Natural killer cell (primary cell): Measurements from ENCODE around the gene GRAMD4. TPM values are rescaled to one million over a fixed set of nuclear protein-coding genes. Genes with fewer than 3 reads are reported as not detected.

Experiments used
- ATAC-seq, 3 donors: fragments of 150-1000 bp in 2 of 3; fragments of 200-7000 bp in 1 of 3; cut with Tn5 transposase; 1 replicate in 1 of 3; 2 replicates in 2 of 3; pipeline ENCODE4 v1.10.0; 2021; ENCODE audit warnings: mild to moderate bottlenecking in 2 of 3, moderate library complexity in 2 of 3
- DNase-seq, 2 donors: peaks; one replicate each; pipeline versions ENCODE4 v3.0.0 to v3.0.0-alpha.2; 2013 to 2021; ENCODE audit warnings: mixed read lengths in 1 of 2
- H3K27ac ChIP-seq: one replicate; pipeline ENCODE4 v1.5.1; 2013; ENCODE audit warnings: mild to moderate bottlenecking, low read length
- H3K27me3 ChIP-seq: one replicate; pipeline ENCODE4 v1.6.1; 2013; ENCODE audit warnings: low read length; ENCODE audit not compliant: control insufficient read depth, insufficient read depth
- H3K36me3 ChIP-seq: one replicate; pipeline ENCODE4 v1.6.1; 2013; ENCODE audit warnings: low read length; ENCODE audit not compliant: control insufficient read depth, insufficient read depth
- H3K4me1 ChIP-seq: one replicate; pipeline ENCODE4 v1.6.1; 2013; ENCODE audit warnings: low read length; ENCODE audit not compliant: control insufficient read depth, insufficient read depth
- H3K4me3 ChIP-seq: one replicate; pipeline ENCODE4 v1.5.1; 2013; ENCODE audit warnings: low read length
- H3K9me3 ChIP-seq: one replicate; pipeline ENCODE4 v1.6.1; 2013; ENCODE audit warnings: low read length; ENCODE audit not compliant: control insufficient read depth, insufficient read depth
- H3K27ac Mint-ChIP-seq, 2 donors: one replicate each; pipeline ENCODE4 v1.8.0; 2022; ENCODE audit warnings: mild to moderate bottlenecking in 2 of 2, mixed read lengths in 2 of 2, moderate library complexity in 1 of 2
- H3K27me3 Mint-ChIP-seq, 2 donors: one replicate each; pipeline ENCODE4 v1.8.0; 2022; ENCODE audit warnings: low read depth in 2 of 2, mixed read lengths in 2 of 2
- H3K36me3 Mint-ChIP-seq: one replicate; pipeline ENCODE4 v1.8.0; 2022; ENCODE audit warnings: mixed read lengths
- H3K4me1 Mint-ChIP-seq, 2 donors: one replicate each; pipeline ENCODE4 v1.8.0; 2022; ENCODE audit warnings: mixed read lengths in 2 of 2
- H3K4me3 Mint-ChIP-seq: one replicate; pipeline ENCODE4 v1.8.0; 2022; ENCODE audit warnings: mild to moderate bottlenecking, moderate library complexity, mixed read lengths
- H3K9me3 Mint-ChIP-seq, 2 donors: one replicate each; pipeline ENCODE4 v1.8.0; 2022; ENCODE audit warnings: mixed read lengths in 2 of 2
- WGBS: methylation state at CpG from one replicate; pipeline ENCODE4 v1.1.7; 2013; ENCODE audit warnings: missing lambda C conversion rate; ENCODE audit not compliant: insufficient coverage; 5-methylcytosine and 5-hydroxymethylcytosine counted together
- intact Hi-C: fragments of 100-400 bp; cut with micrococcal nuclease; formaldehyde crosslinking; loops from one replicate; pipeline ENCODE4 v1.14.2; 2022
- total RNA-seq, 4 donors: library from RNA; stranded (reverse); fragments of 120-200 nt in 1 of 4; gene quantifications; one replicate each; pipeline versions ENCODE4 v1.2.3 to v1.2.4, GENCODE V29; 2013 to 2022
- TF ChIP-seq, protein P1 (sequence below): fragments of 200-600 bp; IDR thresholded peaks from one replicate; pipeline ENCODE4 v1.8.0; 2022; ENCODE audit warnings: antibody characterized with exemption

Gene GRAMD4
- total RNA-seq, 3 donors from 2014 or later (not counting 1 experiment from before 2014, with no cell fraction given) = 30.0 to 78.5 (median 41.6) TPM

DNA sequence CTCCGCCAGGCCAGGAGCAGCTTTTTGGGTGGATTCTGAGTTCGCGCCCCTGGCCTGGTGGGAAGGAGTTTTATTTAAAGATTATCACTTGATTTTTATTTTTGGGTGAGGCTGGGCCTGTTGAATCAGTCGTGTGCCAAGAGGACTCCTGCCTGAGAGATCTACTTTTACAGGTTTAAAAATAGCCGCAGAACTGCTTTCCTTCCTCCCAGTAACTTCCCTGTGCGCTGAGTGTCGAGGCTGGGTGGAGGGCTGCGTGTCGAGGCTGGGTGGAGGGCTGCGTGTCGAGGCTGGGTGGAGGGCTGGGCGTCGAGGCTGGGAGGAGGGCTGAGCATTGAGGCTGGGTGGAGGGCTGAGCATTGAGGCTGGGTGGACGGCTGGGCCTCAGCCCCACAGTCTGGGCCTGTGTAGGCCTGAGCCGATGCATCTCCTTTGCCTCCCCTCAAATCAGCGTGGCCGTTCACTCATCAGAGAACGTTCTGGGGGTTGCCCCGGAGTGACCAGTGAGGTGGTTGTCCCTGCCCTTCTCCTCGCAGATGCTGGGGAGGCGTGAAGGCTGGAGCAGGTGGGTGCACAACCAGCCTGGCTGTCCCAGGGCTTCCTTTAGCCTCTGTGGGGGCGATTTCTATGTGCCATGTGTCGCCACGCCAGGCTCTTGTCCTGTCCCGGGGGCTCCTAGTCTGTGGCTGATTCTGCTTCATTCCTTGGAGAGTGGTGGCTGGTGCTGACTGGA is 30.1 kb downstream of the GRAMD4 start:
- DNase-seq = no peak
- Histone ChIP-seq H3K36me3 (no peaks in the 10 kb centered on the region), H3K27ac (no peak overlapping the region), H3K4me1 (peaks cover 45% of the 10 kb centered on the region), H3K4me3 (no peak overlapping the region), H3K9me3 (no peaks in the 10 kb centered on the region), H3K27me3 (no peaks in the 10 kb centered on the region)
- Mint-ChIP-seq H3K9me3 (peaks cover 0 to 8% of the 10 kb centered on the region in 2 donors), H3K36me3 (no peaks in the 10 kb centered on the region), H3K4me3 (no peak overlapping the region), H3K4me1 (peaks cover 12 to 49% of the 10 kb centered on the region in 2 donors), H3K27ac (peak overlapping the region in 1 of 2 donors; percentile 38), H3K27me3 (no peaks in the 10 kb centered on the region)
- ATAC-seq = no peak
- WGBS = 64% methylated on average over 25 of the region's 25 CpGs
- intact Hi-C loops = no loop called here
- TF ChIP-seq, protein P1, sequence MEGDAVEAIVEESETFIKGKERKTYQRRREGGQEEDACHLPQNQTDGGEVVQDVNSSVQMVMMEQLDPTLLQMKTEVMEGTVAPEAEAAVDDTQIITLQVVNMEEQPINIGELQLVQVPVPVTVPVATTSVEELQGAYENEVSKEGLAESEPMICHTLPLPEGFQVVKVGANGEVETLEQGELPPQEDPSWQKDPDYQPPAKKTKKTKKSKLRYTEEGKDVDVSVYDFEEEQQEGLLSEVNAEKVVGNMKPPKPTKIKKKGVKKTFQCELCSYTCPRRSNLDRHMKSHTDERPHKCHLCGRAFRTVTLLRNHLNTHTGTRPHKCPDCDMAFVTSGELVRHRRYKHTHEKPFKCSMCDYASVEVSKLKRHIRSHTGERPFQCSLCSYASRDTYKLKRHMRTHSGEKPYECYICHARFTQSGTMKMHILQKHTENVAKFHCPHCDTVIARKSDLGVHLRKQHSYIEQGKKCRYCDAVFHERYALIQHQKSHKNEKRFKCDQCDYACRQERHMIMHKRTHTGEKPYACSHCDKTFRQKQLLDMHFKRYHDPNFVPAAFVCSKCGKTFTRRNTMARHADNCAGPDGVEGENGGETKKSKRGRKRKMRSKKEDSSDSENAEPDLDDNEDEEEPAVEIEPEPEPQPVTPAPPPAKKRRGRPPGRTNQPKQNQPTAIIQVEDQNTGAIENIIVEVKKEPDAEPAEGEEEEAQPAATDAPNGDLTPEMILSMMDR = no peak

DNA sequence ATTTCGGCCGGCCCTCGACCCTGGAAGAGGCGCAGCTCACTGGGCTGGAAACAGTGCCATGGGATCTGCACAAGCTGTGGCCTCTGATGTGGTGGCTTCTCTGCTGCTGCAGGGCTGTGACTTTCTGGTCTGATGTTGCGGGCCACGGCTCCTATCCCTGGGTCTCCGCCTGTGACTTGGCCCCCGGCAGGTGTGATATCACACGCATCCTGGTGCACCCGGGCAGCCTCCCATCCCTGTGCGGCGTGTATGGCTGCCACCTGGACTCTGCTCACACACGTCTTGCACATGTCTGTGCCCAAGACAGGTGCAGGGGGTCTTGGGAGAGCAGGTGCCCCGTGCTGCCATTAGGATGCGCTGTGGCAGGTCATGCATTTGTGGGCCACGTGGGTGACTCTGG is 31.1 kb downstream of the GRAMD4 start:
- Mint-ChIP-seq H3K9me3 (peaks cover 0 to 8% of the 10 kb centered on the region in 2 donors), H3K4me1 (peaks cover 12 to 50% of the 10 kb centered on the region in 2 donors), H3K27ac (peak overlapping the region in 1 of 2 donors; percentile 9), H3K36me3 (no peaks in the 10 kb centered on the region), H3K27me3 (no peaks in the 10 kb centered on the region), H3K4me3 (no peak overlapping the region)
- 85% methylated on average over 16 of the region's 16 CpGs for WGBS
- H3K27me3 ChIP-seq = no peaks in the 10 kb centered on the region
- H3K27ac ChIP-seq = no peak overlapping the region
- intact Hi-C loops = no loop called here
- H3K9me3 ChIP-seq = no peaks in the 10 kb centered on the region
- H3K4me1 ChIP-seq = peaks cover 53% of the 10 kb centered on the region
- H3K4me3 ChIP-seq = no peak overlapping the region
- H3K36me3 ChIP-seq = no peaks in the 10 kb centered on the region
- TF ChIP-seq, protein P1 = no peak
- no peak for ATAC-seq
- DNase-seq = no peak

DNA sequence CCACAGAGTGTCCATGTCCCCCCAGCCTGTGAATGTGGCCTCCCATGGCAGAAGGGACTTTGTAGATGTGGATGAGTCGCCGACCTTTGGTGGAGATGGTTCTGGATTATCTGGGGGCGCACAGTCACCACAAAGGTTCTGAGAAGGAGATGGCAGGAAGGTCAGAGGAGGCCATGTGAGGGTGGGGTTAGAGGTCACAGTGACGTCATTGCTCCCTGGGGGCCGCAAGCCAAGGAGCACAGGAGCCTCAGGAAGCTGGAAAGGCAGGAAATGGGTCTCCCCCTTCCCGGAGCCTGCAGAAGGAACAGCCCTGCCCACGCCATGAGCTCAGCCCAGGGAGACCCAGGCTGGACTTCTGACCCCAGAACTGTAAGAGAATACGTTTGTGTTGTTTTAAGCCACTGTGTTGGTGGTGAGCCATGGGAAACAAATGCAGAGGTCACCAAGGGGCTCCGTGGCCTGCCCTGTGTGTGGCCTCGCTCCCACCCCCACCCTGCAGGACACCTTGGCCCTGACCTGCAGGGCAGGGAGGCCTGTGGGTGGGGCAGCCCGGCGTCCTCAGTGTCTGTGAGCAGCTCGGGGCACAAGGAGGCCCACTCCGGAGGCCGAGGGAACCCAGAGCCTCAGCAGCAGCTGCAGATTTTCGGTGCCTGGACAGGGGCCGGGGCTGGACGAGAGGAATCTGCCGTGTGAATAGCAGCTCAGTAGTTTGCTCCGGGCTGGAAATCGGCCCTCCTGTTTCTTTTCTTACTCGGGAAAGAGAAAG is 32.1 kb downstream of the GRAMD4 start:
- Mint-ChIP-seq H3K4me3 (no peak overlapping the region), H3K9me3 (peaks cover 0 to 8% of the 10 kb centered on the region in 2 donors), H3K27me3 (no peaks in the 10 kb centered on the region), H3K36me3 (no peaks in the 10 kb centered on the region), H3K4me1 (peaks cover 12 to 50% of the 10 kb centered on the region in 2 donors), H3K27ac (peak overlapping the region in 1 of 2 donors; percentile 69)
- Histone ChIP-seq H3K4me3 (no peak overlapping the region), H3K27me3 (no peaks in the 10 kb centered on the region), H3K36me3 (no peaks in the 10 kb centered on the region), H3K27ac (no peak overlapping the region), H3K9me3 (no peaks in the 10 kb centered on the region), H3K4me1 (peaks cover 55% of the 10 kb centered on the region)
- intact Hi-C loops = no loop called here
- 87% methylated on average over 22 of the region's 22 CpGs for WGBS
- DNase-seq = no peak
- TF ChIP-seq, protein P1 = no peak
- ATAC-seq = no peak
